Measurements from ENCODE around the gene TMEM263.
"Not testable (repeated sequence)": the region's sequence is repeated elsewhere in the genome, so short reads cannot be mapped to it uniquely, and the experiment has no call there.

TMEM263 gene

GRCh38 chr12:106955377-106956047 lies at the start of gene TMEM263:
Gene TMEM263, plus strand, starts transcription at chr12:106955907. Its CDS starts 11,210 bp downstream, at chr12:106967117.
- DNase-seq = peak; percentile 60 to 63

- DNase-seq = no peak
Measured at GRCh38 chr12:106906715-106907114, 49.0 kb upstream of the TMEM263 start.

- DNase-seq = no peak
Measured at GRCh38 chr12:106907411-106907810, 48.3 kb upstream of the TMEM263 start.

GRCh38 chr12:106907846-106908245 lies 47.9 kb upstream of the TMEM263 start:
- no peak for DNase-seq

- DNase-seq = no peak
Measured at GRCh38 chr12:106908561-106908960, 47.1 kb upstream of the TMEM263 start.

- DNase-seq = peak; percentile 70 to 76
Measured at GRCh38 chr12:106910202-106910601, 45.5 kb upstream of the TMEM263 start.

GRCh38 chr12:106911581-106911980 lies 44.1 kb upstream of the TMEM263 start:
- peak in 1 of 2 donors; percentile 8 for DNase-seq

- DNase-seq = no peak
Measured at GRCh38 chr12:106913456-106913855, 42.3 kb upstream of the TMEM263 start.

GRCh38 chr12:106914796-106915634 lies 40.7 kb upstream of the TMEM263 start:
- no peak for DNase-seq

- no peak for DNase-seq
Measured at GRCh38 chr12:106915635-106916026, 40.1 kb upstream of the TMEM263 start.

GRCh38 chr12:106917503-106917902 lies 38.2 kb upstream of the TMEM263 start:
- no peak for DNase-seq

- no peak for DNase-seq
Measured at GRCh38 chr12:106918746-106919145, 37.0 kb upstream of the TMEM263 start.

- DNase-seq = peak; percentile 31 to 86
Measured at GRCh38 chr12:106919910-106920544, 35.7 kb upstream of the TMEM263 start.

GRCh38 chr12:106921976-106922375 lies 33.7 kb upstream of the TMEM263 start:
- DNase-seq = not testable (repeated sequence)

- DNase-seq = not testable (repeated sequence)
Measured at GRCh38 chr12:106923594-106923993, 32.1 kb upstream of the TMEM263 start.

- no peak for DNase-seq
Measured at GRCh38 chr12:106924268-106924861, 31.3 kb upstream of the TMEM263 start.

GRCh38 chr12:106926657-106927056 lies 29.1 kb upstream of the TMEM263 start:
- DNase-seq = no peak

GRCh38 chr12:106934277-106934676 lies 21.4 kb upstream of the TMEM263 start:
- no peak for DNase-seq

- DNase-seq = no peak
Measured at GRCh38 chr12:106941481-106942156, 14.1 kb upstream of the TMEM263 start.

- DNase-seq = no peak
Measured at GRCh38 chr12:106942775-106943174, 12.9 kb upstream of the TMEM263 start.

- no peak for DNase-seq
Measured at GRCh38 chr12:106945261-106945851, 10.4 kb upstream of the TMEM263 start.

GRCh38 chr12:106947461-106947860 lies 8.2 kb upstream of the TMEM263 start:
- no peak for DNase-seq
